AG09319 (cell line): ENCODE measurements around the gene SPEG.

Experiments
- DNase-seq: peaks from one replicate; pipeline ENCODE4 v3.0.0-alpha.2; 2010; ENCODE audit warnings: low read depth; ENCODE audit errors: extremely low read depth
- CTCF ChIP-seq: IDR thresholded peaks from 2 replicates; pipeline ENCODE4 v1.5.1; 2011; ENCODE audit warnings: low read depth, mild to moderate bottlenecking, inconsistent platforms, low read length, moderate library complexity

The SPEG gene

DNA sequence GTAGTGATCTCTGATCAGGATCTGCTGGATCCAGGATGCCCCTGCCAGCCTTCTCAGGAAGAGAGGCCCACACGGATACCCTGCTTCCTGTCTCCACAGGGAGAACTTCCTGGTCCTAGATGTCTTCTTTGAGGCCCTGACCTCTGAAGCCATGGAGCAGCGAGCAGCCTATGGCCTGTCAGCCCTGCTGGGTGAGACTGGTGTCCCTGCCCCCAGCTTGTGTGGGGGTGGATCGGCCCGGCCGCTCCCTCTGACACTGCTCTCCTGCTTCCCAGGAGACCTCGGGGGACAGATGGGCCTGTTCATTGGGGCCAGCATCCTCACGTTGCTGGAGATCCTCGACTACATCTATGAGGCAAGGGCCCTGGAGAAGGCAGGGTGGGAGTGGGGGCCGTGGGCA lies 102.3 kb downstream of the SPEG start:
- TF ChIP-seq CTCF, result no peak
- DNase-seq, result no peak

GRCh38 chr2:219537657-219538488 lies 103.2 kb downstream of the SPEG start:
- no peak for DNase-seq
- no peak for TF ChIP-seq CTCF

DNA sequence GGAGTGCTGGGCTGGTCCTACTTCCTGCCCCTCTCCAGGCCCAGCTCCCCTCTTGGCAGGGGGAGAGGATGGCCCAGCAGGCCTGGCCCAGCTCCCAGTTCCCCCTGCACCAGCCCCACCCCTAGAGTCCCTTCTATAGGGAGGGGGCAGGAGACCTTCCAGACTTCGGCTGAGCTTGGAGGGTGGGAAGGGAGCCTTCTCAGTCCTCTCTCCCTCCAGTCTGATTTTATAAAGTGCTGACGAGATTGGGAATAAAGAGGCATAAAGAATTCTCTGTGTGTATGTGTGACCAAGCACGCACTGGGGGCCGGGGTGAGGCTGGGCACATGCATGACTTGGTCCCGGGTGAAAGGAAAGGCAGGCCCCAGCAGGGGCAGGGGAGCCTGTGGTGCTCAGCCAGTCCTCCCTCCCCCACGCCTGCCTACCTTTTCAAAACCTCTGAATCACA lies 103.9 kb downstream of the SPEG start:
- no peak for DNase-seq

GRCh38 chr2:219538956-219539788 lies 104.5 kb downstream of the SPEG start:
- TF ChIP-seq CTCF, result no peak
- DNase-seq, result no peak

More for the DNA sequence above, 103.9 kb downstream of the SPEG start:
- no peak for TF ChIP-seq CTCF

DNA sequence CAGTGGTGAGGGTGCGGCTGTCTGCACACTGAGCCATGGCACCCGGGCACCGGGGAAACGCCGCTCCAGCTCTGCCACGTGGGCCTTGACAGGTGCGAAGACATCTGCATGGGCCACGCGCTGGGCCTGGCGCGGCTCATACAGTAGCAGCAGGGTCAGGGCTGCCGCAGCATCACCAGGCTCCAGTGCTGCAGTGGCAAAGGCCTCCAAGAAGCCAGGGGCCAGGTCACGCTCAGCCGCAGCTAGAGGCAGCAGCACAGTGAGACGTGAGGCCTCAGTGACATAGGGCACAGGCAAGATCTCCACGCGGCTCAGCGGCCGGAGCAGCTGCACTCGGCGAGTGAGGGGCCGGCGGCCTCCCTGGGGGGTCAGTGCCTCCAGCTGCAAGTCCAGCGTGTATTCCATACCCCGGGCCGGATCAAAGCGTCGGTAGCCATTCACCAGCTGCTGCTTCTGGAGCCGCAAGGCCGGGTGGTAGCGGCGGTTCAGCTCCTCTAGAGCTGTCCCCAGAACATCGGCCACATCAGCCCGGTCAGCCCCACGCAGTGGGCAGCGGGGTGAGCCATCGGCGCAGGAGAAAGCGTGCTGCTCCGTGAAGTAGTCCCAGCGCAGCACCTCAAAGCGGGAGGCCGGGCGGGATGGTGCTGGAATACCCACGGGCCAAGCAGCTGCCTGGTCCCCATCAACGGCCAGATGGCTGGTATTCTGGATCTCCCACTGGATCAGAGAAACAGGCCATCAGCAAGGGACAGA lies 105.5 kb downstream of the SPEG start:
- no peak for TF ChIP-seq CTCF
- no peak for DNase-seq

DNA sequence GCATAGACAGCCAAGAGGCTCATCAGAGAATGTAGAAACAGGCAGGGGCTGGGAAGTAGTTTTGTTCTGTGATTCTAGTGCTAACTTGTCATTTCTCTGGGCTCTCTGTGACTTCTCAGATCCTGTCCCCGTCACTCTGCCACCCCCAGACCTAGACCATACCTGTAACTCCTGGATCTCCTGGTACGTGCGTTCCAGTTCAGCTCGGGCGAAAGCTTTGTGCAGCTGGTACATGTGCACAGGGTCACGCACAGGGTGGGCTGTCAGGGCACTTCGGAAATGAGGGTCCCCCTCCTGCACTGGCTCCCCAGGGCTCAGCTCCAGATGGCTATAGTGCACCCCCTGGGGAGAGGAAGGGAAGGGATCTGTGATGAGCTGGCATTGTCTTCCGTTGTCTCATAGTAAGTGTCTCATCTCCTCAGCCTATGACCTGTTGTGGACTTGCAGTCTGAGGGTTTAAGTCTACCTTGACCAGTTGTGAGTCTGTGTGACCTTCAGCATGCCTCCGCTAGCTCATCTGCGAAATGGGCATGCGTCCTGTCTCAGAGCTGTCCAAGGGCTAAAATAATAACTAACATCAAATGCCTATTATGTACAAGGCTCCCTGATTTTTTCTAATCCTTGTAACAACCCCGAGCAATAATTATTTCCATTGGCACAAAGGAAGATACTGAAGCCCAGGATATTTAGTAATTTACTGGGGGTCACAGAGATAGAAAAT lies 106.3 kb downstream of the SPEG start:
- no peak for TF ChIP-seq CTCF
- DNase-seq, result no peak
